Progenitor cell of endocrine pancreas (in vitro differentiated cells): ENCODE measurements around the gene NAV3. TPM values are rescaled to one million over a fixed set of nuclear protein-coding genes. Genes with fewer than 3 reads are reported as not detected.

Source experiments
- DNase-seq: peaks from one replicate; pipeline ENCODE4 v3.0.0; 2021; ENCODE audit warnings: low spot score; ENCODE audit not compliant: unreplicated experiment
- H3K27ac Mint-ChIP-seq: 2 replicates; pipeline ENCODE4 v1.8.0; 2021; ENCODE audit warnings: mild to moderate bottlenecking, moderate library complexity, mixed read lengths
- H3K27me3 Mint-ChIP-seq: 2 replicates; pipeline ENCODE4 v1.8.0; 2021; ENCODE audit warnings: mixed read lengths
- H3K36me3 Mint-ChIP-seq: 2 replicates; pipeline ENCODE4 v1.8.0; 2022; ENCODE audit warnings: mixed read lengths; ENCODE audit not compliant: insufficient read depth
- H3K4me1 Mint-ChIP-seq: 2 replicates; pipeline ENCODE4 v1.8.0; 2021; ENCODE audit warnings: low read depth, mixed read lengths
- H3K4me3 Mint-ChIP-seq: 2 replicates; pipeline ENCODE4 v1.8.0; 2021; ENCODE audit warnings: low read depth, mild to moderate bottlenecking, moderate library complexity, mixed read lengths
- H3K9me3 Mint-ChIP-seq: 2 replicates; pipeline ENCODE4 v1.8.0; 2021; ENCODE audit warnings: low read depth, mixed read lengths
- total RNA-seq: library from RNA; stranded (reverse); gene quantifications from 2 replicates; pipeline ENCODE4 v1.2.1, GENCODE V29; 2021
- TF ChIP-seq, protein P1 (sequence below): fragments of 200-600 bp; sonication (generic); IDR thresholded peaks from one replicate; pipeline ENCODE4 v1.5.0; 2021; ENCODE audit warnings: antibody characterized with exemption, mild to moderate bottlenecking; ENCODE audit not compliant: unreplicated experiment

NAV3 gene
- total RNA-seq, 1 donor from 2014 or later: 11.5 TPM

DNA sequence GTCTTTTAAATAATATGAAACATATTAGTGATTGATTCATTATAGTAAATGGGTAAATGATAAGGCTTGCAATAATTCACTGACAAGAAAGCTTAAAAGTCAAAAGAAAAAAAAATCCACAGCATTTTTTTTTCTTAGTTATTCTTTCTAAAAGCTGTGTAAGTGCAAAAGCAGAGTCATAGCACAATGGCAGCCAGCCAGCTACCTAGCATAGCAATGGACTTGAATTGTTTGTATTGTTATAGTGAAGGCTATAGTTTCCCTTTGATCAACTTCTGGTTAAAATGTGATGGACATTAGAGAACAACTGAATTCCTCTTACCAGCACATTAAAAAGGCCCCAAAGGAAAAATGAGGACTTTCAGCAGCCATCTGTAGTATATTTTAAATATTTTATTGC is 232.1 kb downstream of the NAV3 start:
- Mint-ChIP-seq H3K36me3 (no peaks in the 10 kb centered on the region), H3K27ac (no peak overlapping the region), H3K4me1 (peaks cover 1% of the 10 kb centered on the region), H3K4me3 (no peak overlapping the region), H3K27me3 (no peaks in the 10 kb centered on the region), H3K9me3 (no peaks in the 10 kb centered on the region)
- no peak for DNase-seq
- TF ChIP-seq, protein P1, sequence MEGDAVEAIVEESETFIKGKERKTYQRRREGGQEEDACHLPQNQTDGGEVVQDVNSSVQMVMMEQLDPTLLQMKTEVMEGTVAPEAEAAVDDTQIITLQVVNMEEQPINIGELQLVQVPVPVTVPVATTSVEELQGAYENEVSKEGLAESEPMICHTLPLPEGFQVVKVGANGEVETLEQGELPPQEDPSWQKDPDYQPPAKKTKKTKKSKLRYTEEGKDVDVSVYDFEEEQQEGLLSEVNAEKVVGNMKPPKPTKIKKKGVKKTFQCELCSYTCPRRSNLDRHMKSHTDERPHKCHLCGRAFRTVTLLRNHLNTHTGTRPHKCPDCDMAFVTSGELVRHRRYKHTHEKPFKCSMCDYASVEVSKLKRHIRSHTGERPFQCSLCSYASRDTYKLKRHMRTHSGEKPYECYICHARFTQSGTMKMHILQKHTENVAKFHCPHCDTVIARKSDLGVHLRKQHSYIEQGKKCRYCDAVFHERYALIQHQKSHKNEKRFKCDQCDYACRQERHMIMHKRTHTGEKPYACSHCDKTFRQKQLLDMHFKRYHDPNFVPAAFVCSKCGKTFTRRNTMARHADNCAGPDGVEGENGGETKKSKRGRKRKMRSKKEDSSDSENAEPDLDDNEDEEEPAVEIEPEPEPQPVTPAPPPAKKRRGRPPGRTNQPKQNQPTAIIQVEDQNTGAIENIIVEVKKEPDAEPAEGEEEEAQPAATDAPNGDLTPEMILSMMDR: no peak

DNA sequence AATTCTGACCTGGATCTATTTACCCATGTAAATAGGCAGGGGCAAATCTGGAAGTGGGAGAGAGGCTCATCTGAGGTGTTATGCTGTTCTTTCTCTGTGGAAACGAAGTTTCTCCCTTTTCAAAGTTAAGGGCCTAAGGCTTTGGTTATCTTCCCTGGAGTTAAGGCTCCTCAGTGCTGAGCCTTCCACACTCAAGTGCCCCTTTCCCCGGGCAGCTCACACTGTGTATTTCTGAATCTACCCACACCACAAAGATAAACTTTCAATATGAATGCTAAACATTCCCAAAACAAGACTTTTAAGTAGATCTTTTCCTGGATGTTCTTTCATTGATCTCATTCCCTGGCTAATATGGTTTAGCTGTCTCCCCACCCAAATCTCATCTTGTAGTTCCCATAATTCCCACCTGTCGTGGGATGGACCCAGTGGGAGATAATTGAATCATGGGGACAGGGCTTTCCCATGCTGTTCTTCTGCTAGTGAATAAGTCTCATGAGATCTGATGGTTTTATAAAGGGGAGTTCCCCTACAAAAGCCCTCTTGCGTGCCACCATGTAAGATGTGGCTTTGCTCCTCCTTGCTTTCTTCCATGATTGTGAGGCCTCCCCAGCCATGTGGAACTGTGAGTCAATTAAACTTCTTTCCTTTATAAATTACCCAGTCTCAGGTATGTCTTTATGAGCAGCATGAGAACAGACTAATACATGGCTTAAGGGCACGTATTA is 251.1 kb downstream of the NAV3 start:
- Mint-ChIP-seq H3K4me1 (no peaks in the 10 kb centered on the region), H3K27ac (no peak overlapping the region), H3K27me3 (no peaks in the 10 kb centered on the region), H3K9me3 (no peaks in the 10 kb centered on the region), H3K36me3 (no peaks in the 10 kb centered on the region), H3K4me3 (no peak overlapping the region)
- TF ChIP-seq, protein P1: no peak
- no peak for DNase-seq

DNA sequence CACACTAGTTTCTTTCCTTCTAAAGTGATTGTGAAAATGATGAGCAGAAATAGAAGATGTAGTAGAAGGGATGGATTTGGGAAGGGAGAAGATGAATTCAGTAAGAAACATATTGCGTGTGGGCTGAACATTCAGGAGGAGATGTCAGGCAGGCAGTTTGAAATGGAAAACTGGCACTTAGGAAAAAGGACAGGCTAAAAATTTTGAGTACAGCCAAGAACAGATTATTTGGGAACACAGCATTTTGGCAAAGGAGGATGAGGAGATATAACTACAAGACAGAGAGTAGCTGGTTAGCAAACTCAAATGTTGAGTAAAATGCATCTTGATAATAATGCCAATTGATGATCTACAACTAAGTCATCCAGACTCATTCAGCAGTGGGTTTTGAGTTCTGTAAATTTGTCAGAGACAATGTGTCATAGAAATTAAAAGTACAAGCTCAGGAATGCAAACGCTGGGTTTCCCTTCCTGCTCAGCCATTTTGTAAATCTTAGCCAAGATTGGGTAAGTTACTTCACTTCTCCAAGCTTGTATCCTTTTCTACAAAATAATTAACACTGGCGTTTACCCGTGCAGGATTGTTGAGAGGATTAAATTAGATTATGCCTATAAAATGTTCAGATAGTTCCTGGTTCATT is 255.0 kb downstream of the NAV3 start:
- H3K36me3 Mint-ChIP-seq: no peaks in the 10 kb centered on the region
- H3K9me3 Mint-ChIP-seq: no peaks in the 10 kb centered on the region
- DNase-seq: no peak
- TF ChIP-seq, protein P1: no peak
- H3K27ac Mint-ChIP-seq: no peak overlapping the region
- H3K4me3 Mint-ChIP-seq: no peak overlapping the region
- no peaks in the 10 kb centered on the region for H3K4me1 Mint-ChIP-seq
- no peaks in the 10 kb centered on the region for H3K27me3 Mint-ChIP-seq

DNA sequence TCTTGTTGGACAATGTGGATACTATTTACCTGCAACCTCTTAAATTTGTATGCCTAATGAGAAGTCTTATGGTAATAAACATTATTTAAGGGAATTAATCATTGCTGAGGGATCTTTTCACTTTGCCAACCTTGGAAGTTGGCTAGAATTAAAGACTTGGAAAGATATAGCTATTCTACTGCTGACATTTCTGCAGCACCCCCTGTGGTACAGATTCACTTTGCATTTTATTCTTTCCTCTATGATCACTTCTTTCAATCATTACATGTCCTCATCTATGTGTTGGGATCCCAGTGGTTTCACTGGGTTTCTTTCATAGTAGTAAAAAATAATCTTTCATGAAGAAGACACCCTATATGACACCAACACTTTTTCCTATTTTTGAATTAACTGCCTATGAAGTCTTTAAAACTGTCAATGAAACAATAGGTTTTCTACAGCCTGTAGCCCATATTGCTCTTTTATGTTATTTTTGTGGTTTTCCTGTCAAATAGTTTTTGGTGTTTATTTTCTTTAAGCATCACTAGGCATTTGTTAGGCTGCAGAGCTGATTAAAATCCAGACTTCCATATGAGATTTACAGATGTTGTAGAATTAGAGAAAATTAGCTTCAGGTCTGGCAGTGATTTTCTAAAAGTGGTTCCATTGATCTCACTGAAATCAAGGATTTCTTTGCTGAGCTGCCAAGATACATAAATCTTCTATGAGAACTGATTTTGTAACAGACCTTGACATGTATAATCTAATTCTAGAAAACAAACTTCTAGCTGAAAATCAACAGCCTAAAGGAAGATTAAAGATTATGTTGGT is 256.1 kb downstream of the NAV3 start:
- no peak for DNase-seq
- H3K27ac Mint-ChIP-seq: no peak overlapping the region

DNA sequence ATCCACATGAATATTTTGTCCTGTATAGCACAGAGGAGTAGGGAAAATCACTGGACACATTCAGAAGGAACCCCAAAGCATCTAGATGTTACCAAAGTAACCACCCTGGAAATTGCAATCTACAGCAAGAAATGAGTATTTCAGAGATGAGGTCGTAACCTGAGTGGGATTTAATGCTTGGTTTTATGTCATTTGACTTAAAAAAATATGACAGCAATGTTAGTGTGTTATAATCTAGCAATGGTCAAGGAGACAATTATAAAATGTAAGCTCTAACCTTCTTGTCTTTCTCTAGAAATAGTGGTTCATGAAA is 256.6 kb downstream of the NAV3 start:
- no peak for DNase-seq
- Mint-ChIP-seq H3K9me3 (no peaks in the 10 kb centered on the region), H3K4me1 (no peaks in the 10 kb centered on the region), H3K4me3 (no peak overlapping the region), H3K27me3 (no peaks in the 10 kb centered on the region), H3K36me3 (no peaks in the 10 kb centered on the region), H3K27ac (no peak overlapping the region)
- TF ChIP-seq, protein P1: no peak

More for the DNA sequence above, 256.1 kb downstream of the NAV3 start:
- Mint-ChIP-seq H3K4me3 (no peak overlapping the region), H3K4me1 (no peaks in the 10 kb centered on the region), H3K36me3 (no peaks in the 10 kb centered on the region), H3K27me3 (no peaks in the 10 kb centered on the region), H3K9me3 (no peaks in the 10 kb centered on the region)
- TF ChIP-seq, protein P1: peak; percentile 23
